OCI-LY7 (cell line): Measurements from ENCODE around the gene HOOK2. TPM values are rescaled to one million over a fixed set of nuclear protein-coding genes. Genes with fewer than 3 reads are reported as not detected.

Experiments used
- BruUV-seq: library from RNA; stranded (reverse); fragments of 400-500 nt; replicated peaks from 2 replicates; lab custom pipeline; 2021; lab: Mats Ljungman, UMichigan
- CTCF ChIA-PET: fragments of 300-600 bp; sonication (Branson Sonifier 250); formaldehyde crosslinking; loops from one replicate; lab custom pipeline; 2022; ENCODE audit warnings: antibody characterized with exemption; ENCODE audit not compliant: unreplicated experiment; lab: Charles Lee
- POLR2A ChIA-PET: fragments of 300-600 bp; sonication (Branson Sonifier 250); formaldehyde crosslinking; loops from one replicate; lab custom pipeline; 2022; ENCODE audit warnings: antibody characterized with exemption; lab: Charles Lee
- DNase-seq: peaks from one replicate; pipeline ENCODE4 v3.0.0-alpha.2; 2015; ENCODE audit warnings: low spot score
- H2AFZ ChIP-seq: fragments of 200-600 bp; sonication (generic), shearing (Covaris generic); 2 replicates; pipeline ENCODE4 v1.6.1; 2014; ENCODE audit warnings: mild to moderate bottlenecking, antibody characterized with exemption, low read length, moderate library complexity
- H3K27ac ChIP-seq: fragments of 200-600 bp; sonication (generic); 2 replicates; pipeline ENCODE4 v1.5.1; 2014; ENCODE audit warnings: mixed run types, low read depth, mild to moderate bottlenecking, moderate library complexity, low read length, inconsistent platforms; ENCODE audit not compliant: poor library complexity, severe bottlenecking
- H3K36me3 ChIP-seq: fragments of 200-600 bp; sonication (generic); 2 replicates; pipeline ENCODE4 v1.6.1; 2014; ENCODE audit warnings: mild to moderate bottlenecking, antibody characterized with exemption, low read length, moderate library complexity, mixed read lengths; ENCODE audit not compliant: insufficient read depth
- H3K4me1 ChIP-seq: fragments of 200-600 bp; sonication (generic); 2 replicates; pipeline ENCODE4 v1.5.1; 2014; ENCODE audit warnings: mild to moderate bottlenecking, low read length; ENCODE audit not compliant: insufficient read depth, poor library complexity, severe bottlenecking
- H3K4me2 ChIP-seq: fragments of 200-600 bp; sonication (generic); 2 replicates; pipeline ENCODE4 v1.6.1; 2014; ENCODE audit warnings: mild to moderate bottlenecking, low read length
- H3K4me3 ChIP-seq: fragments of 200-600 bp; sonication (generic); 2 replicates; pipeline ENCODE4 v1.5.1; 2014; ENCODE audit warnings: mild to moderate bottlenecking, low read depth, low read length; ENCODE audit not compliant: poor library complexity, severe bottlenecking
- H3K79me2 ChIP-seq: fragments of 200-600 bp; sonication (generic); 2 replicates; pipeline ENCODE4 v1.6.1; 2016; ENCODE audit warnings: low read depth, mild to moderate bottlenecking, low read length, moderate library complexity, mixed read lengths; ENCODE audit not compliant: insufficient read depth
- H3K9me2 ChIP-seq: fragments of 200-600 bp; sonication (generic); 2 replicates; pipeline ENCODE4 v1.6.1; 2016; ENCODE audit warnings: mild to moderate bottlenecking, low read length, mixed read lengths; ENCODE audit not compliant: insufficient read depth
- H3K9me3 ChIP-seq: fragments of 200-600 bp; sonication (generic); 2 replicates; pipeline ENCODE4 v1.6.1; 2014; ENCODE audit warnings: mild to moderate bottlenecking, mixed run types, low read length, mixed read lengths
- H4K20me1 ChIP-seq: fragments of 200-600 bp; sonication (generic); 2 replicates; pipeline ENCODE4 v1.6.1; 2014; ENCODE audit warnings: mild to moderate bottlenecking, antibody characterized with exemption, low read length, moderate library complexity, mixed read lengths; ENCODE audit not compliant: insufficient read depth
- CTCF ChIP-seq: fragments of 200-600 bp; sonication (generic); conservative IDR thresholded peaks from 2 replicates; pipeline ENCODE4 v1.5.1; 2014; ENCODE audit warnings: mild to moderate bottlenecking, antibody characterized with exemption, low read length, moderate library complexity, mixed read lengths
- EZH2phosphoT487 ChIP-seq: fragments of 200-600 bp; sonication (generic); IDR thresholded peaks from 2 replicates; pipeline ENCODE4 v1.6.1; 2018; ENCODE audit warnings: low read depth, borderline replicate concordance, mild to moderate bottlenecking, mixed run types, antibody characterized with exemption, low read length, moderate library complexity, mixed read lengths
- intact Hi-C: fragments of 100-400 bp; cut with micrococcal nuclease; formaldehyde crosslinking; loops from one replicate; pipeline ENCODE4 v1.10.0; 2022; ENCODE audit not compliant: unreplicated experiment
- total RNA-seq, 2 experiments: library from RNA; depleted of rRNA in 1 of 2; stranded (reverse); fragments of >200 nt in 1 of 2; shearing (Covaris generic) in 1 of 2; gene quantifications; 2 replicates each; pipeline ENCODE4 v1.2.3, GENCODE V29; 2014 to 2022

Gene HOOK2
- total RNA-seq, 2 experiments from 2014 or later = 9.1 to 28.8 TPM

DNA sequence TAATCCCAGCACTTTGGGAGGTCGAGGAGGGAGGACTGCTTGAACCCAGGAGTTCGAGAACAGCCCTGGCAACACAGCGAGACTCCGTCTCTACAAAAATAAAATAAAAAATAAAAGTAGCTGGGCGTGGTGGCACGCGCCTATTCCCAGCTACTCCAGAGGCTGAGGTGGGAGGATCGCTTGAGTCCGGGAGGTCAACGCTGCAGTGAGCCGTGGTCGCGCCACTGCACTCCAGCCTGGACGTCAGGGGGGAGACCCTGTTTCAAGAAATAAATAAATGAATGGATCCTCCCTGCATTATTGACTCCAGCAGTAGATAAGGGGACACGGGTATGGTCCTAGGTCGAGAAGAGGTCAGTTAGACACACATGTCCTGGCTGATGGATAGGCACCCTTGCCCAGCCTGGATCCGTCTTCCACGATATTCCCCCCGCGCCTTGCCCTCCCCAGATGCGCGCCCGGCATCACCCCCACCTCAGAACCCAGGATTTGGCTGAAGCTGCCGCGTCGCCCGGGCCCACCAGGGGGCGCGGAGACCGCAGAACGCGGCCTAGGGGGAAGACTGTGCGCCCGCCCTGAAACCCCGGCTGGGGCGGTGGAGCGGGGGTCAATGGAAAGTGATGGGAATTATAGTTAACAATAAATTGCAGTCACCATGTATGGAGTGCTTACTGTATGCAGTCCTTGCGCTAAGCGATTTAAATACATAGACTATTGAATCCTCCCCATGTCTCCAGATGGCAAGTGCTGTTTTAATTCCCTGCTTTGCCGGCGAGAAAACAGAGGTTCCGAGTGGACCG, 2.1 kb upstream of the HOOK2 start:
- Histone ChIP-seq H3K4me1 (peaks cover 44% of the 10 kb centered on the region), H4K20me1 (no peaks in the 10 kb centered on the region), H3K9me2 (no peaks in the 10 kb centered on the region), H3K36me3 (no peaks in the 10 kb centered on the region), H3K4me2 (peak overlapping the region; percentile 96), H3K9me3 (no peaks in the 10 kb centered on the region), H3K79me2 (no peaks in the 10 kb centered on the region), H3K27ac (peak overlapping the region; percentile 56), H2AFZ (peak overlapping the region; percentile 81), H3K4me3 (peak overlapping the region; percentile 69)
- BruUV-seq = no TSS peak
- intact Hi-C loops = loop anchor here (1.0 kb wide), 2 partner anchors 14 to 19 kb away; partner anchors contain the start of gene JUNB
- TF ChIP-seq EZH2phosphoT487 (no peak), CTCF (peak; percentile 96)
- DNase-seq = peak; percentile 78
- POLR2A ChIA-PET = interaction anchor here (0.7 to 2.0 kb wide), 2 partner anchors 14 to 298 kb away, joined by 3 to 10 read pairs; partner anchors contain the start of gene JUNB
- CTCF ChIA-PET = interaction anchor here (1.0 to 2.8 kb wide), 3 partner anchors 15 to 23 kb away, joined by 3 to 20 read pairs (median 4); partner anchors contain the start of gene JUNB

- no peaks in the 10 kb centered on the region for H3K79me2 ChIP-seq
- BruUV-seq = no TSS peak
- no peak overlapping the region for H2AFZ ChIP-seq
- no peak overlapping the region for H3K27ac ChIP-seq
- ChIA-PET CTCF (no interaction called here), POLR2A (no interaction called here)
- peak; percentile 45 for DNase-seq
- intact Hi-C loops = no loop called here
- H3K36me3 ChIP-seq = no peaks in the 10 kb centered on the region
- no peak overlapping the region for H3K4me3 ChIP-seq
- H3K9me2 ChIP-seq = no peaks in the 10 kb centered on the region
- H3K9me3 ChIP-seq = no peaks in the 10 kb centered on the region
- peaks cover 24% of the 10 kb centered on the region for H3K4me1 ChIP-seq
- H4K20me1 ChIP-seq = no peaks in the 10 kb centered on the region
- no peak overlapping the region for H3K4me2 ChIP-seq
- TF ChIP-seq CTCF = peak; percentile 57
- TF ChIP-seq EZH2phosphoT487 = no peak
These were observed 1.8 kb downstream of the HOOK2 start for GRCh38 chr19:12773571-12773970.

DNA sequence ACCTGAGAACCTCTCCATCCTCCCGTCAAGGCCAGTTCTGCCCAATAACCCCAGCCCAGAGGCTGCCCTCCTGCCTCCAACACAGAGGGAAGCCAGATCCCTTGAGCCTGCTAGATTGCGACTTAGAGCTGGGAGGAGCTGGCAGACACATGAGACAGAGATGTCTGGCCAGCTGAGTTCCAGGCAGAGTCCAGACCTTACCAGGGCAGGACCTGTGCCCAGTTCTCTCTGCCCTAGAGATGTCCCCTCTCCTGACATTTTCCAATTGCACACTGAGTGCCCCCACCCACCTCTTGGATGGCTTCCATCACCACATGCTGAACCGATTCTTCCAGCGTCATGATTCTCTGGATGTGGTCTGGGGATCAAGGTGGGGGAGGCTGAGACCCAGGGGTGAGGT, 3.0 kb downstream of the HOOK2 start:
- Histone ChIP-seq H3K9me3 (no peaks in the 10 kb centered on the region), H4K20me1 (no peaks in the 10 kb centered on the region), H3K4me3 (no peak overlapping the region), H3K9me2 (no peaks in the 10 kb centered on the region), H3K4me1 (peaks cover 12% of the 10 kb centered on the region), H3K79me2 (no peaks in the 10 kb centered on the region), H3K36me3 (no peaks in the 10 kb centered on the region), H3K27ac (no peak overlapping the region), H3K4me2 (no peak overlapping the region), H2AFZ (no peak overlapping the region)
- TF ChIP-seq EZH2phosphoT487 = no peak
- TF ChIP-seq CTCF = no peak
- intact Hi-C loops = no loop called here
- ChIA-PET CTCF (interaction anchor here (0.9 kb wide), 1 partner anchor 19 kb away, joined by 3 read pairs; the partner anchor contains the start of gene JUNB), POLR2A (no interaction called here)
- DNase-seq = no peak
- BruUV-seq = no TSS peak
